LNCAP (cell line): ENCODE results near the gene MEG3.

Source experiments
- CTCF ChIP-seq: fragments of 450-650 bp; IDR thresholded peaks from 2 replicates; pipeline ENCODE4 v1.5.1; 2017; ENCODE audit warnings: mild to moderate bottlenecking

Gene MEG3

GRCh38 chr14:100868621-100869370, 42.9 kb downstream of the MEG3 start:
- no peak for TF ChIP-seq CTCF

GRCh38 chr14:100871234-100872186, 45.6 kb downstream of the MEG3 start:
- no peak for TF ChIP-seq CTCF

- no peak for TF ChIP-seq CTCF
These were observed 46.6 kb downstream of the MEG3 start for GRCh38 chr14:100872259-100873095.

- no peak for TF ChIP-seq CTCF
These were observed 47.2 kb downstream of the MEG3 start for GRCh38 chr14:100873096-100873482.

GRCh38 chr14:100874051-100874410, 48.1 kb downstream of the MEG3 start:
- TF ChIP-seq CTCF: no peak

- TF ChIP-seq CTCF: no peak
These were observed 48.6 kb downstream of the MEG3 start for GRCh38 chr14:100874411-100875091.

- no peak for TF ChIP-seq CTCF
These were observed 49.2 kb downstream of the MEG3 start for GRCh38 chr14:100875126-100875525.
